Activated B cell treated with CpG ODN at 0.5 μM for 24 hours (primary cell): ENCODE data around the gene CMTM7. TPM values are rescaled to one million over a fixed set of nuclear protein-coding genes. Genes with fewer than 3 reads are reported as not detected.

Source experiments
- ATAC-seq: fragments of 200-7000 bp; cut with Tn5 transposase; one replicate; pipeline ENCODE4 v1.10.0; 2021; ENCODE audit warnings: low read depth, mild to moderate bottlenecking, moderate library complexity
- CTCF ChIA-PET: fragments of 350-600 bp; sonication (Branson Sonifier 250); formaldehyde crosslinking; loops from one replicate; lab custom pipeline; 2021; ENCODE audit warnings: antibody characterized with exemption; lab: Charles Lee
- POLR2A ChIA-PET: fragments of 350-600 bp; sonication (Branson Sonifier 250); formaldehyde crosslinking; loops from one replicate; lab custom pipeline; 2021; ENCODE audit warnings: antibody characterized with exemption; lab: Charles Lee
- DNase-seq: peaks from one replicate; pipeline ENCODE4 v3.0.0; 2022
- H3K27ac Mint-ChIP-seq: one replicate; pipeline ENCODE4 v1.8.0; 2020; ENCODE audit warnings: mixed read lengths
- H3K27me3 Mint-ChIP-seq: one replicate; pipeline ENCODE4 v1.8.0; 2021; ENCODE audit warnings: mixed read lengths
- H3K36me3 Mint-ChIP-seq: one replicate; pipeline ENCODE4 v1.8.0; 2021; ENCODE audit warnings: low read depth, mixed read lengths
- H3K4me1 Mint-ChIP-seq: one replicate; pipeline ENCODE4 v1.8.0; 2021; ENCODE audit warnings: mixed read lengths
- H3K4me3 Mint-ChIP-seq: one replicate; pipeline ENCODE4 v1.8.0; 2020; ENCODE audit warnings: mild to moderate bottlenecking, mixed read lengths
- H3K9me3 Mint-ChIP-seq: one replicate; pipeline ENCODE4 v1.8.0; 2020; ENCODE audit warnings: mixed read lengths
- intact Hi-C: fragments of 100-400 bp; cut with micrococcal nuclease; formaldehyde crosslinking; loops from one replicate; pipeline ENCODE4 v1.15.1; 2024
- total RNA-seq: library from RNA; stranded (reverse); gene quantifications from 2 replicates; pipeline ENCODE4 v1.2.3, GENCODE V29; 2022
- TF ChIP-seq, protein P1 (sequence below): fragments of 200-600 bp; IDR thresholded peaks from one replicate; pipeline ENCODE4 v1.8.0; 2022; ENCODE audit warnings: antibody characterized with exemption, mild to moderate bottlenecking

Gene CMTM7
- total RNA-seq, 1 donor from 2014 or later: 82.1 TPM

DNA sequence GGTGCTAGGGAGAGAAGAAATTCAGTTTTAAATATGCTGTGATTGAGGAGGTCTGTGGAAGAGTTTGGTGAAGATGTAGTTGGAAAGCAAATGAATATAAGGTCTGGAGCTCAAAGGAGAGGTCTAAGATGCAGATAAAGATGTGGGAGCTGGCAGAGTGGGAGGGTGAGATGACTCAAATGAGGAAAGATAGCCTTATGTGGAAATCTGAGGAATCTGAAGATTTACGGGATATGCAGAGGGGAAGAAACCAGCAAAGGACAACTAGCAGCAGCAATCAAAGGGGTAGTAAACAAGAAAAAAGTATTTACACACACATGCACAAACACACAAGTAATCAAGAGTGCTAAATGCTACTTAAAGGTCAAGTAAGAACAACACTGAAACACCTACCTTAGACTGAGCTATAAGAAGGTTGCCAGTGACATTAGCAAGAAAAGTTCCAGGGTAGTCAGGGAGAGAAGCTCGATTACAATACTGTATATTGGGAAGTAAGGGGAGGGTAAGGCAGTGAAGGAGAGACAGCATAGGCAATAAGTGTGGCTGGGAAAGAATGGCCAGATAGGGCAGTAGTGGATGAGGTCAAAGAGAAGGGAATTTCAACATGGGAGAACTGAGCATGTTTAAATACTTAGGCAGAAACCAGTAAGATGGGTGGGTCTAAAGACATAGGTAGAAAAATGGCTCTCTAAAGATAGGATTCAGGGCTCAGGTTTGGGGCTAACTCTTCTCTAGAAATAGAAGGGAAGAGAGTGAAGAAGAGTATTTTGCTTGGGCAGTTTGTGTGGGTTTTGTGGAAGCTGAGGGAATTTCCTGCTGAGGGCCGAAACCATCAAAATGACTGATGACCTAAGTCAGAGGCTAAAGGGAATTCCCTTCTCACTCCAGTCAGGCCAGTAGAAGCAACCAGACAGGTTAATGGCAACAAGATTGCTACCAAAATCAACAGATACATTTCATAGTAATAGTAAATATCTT is 102.1 kb downstream of the CMTM7 start:
- peak; percentile 61 for ATAC-seq
- POLR2A ChIA-PET: interaction anchor here (0.8 to 1.7 kb wide), 5 partner anchors 8 to 102 kb away, joined by 3 to 10 read pairs (median 6); partner anchors contain the start of genes CMTM6 and CMTM7
- CTCF ChIA-PET: interaction anchor here (1.2 to 1.8 kb wide), 4 partner anchors 9 to 26 kb away, joined by 3 to 5 read pairs (median 4); no protein-coding TSS in a partner anchor
- Mint-ChIP-seq H3K4me1 (peaks cover 30% of the 10 kb centered on the region), H3K36me3 (peaks cover 27% of the 10 kb centered on the region), H3K27me3 (no peaks in the 10 kb centered on the region), H3K4me3 (no peak overlapping the region), H3K9me3 (no peaks in the 10 kb centered on the region), H3K27ac (no peak overlapping the region)
- intact Hi-C loops: loop anchor here (1.0 kb wide), 2 partner anchors 9 kb away; partner anchors contain the start of gene CMTM6
- TF ChIP-seq, protein P1, sequence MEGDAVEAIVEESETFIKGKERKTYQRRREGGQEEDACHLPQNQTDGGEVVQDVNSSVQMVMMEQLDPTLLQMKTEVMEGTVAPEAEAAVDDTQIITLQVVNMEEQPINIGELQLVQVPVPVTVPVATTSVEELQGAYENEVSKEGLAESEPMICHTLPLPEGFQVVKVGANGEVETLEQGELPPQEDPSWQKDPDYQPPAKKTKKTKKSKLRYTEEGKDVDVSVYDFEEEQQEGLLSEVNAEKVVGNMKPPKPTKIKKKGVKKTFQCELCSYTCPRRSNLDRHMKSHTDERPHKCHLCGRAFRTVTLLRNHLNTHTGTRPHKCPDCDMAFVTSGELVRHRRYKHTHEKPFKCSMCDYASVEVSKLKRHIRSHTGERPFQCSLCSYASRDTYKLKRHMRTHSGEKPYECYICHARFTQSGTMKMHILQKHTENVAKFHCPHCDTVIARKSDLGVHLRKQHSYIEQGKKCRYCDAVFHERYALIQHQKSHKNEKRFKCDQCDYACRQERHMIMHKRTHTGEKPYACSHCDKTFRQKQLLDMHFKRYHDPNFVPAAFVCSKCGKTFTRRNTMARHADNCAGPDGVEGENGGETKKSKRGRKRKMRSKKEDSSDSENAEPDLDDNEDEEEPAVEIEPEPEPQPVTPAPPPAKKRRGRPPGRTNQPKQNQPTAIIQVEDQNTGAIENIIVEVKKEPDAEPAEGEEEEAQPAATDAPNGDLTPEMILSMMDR: no peak
- no peak for DNase-seq

GRCh38 chr3:32495085-32495484 is 103.4 kb downstream of the CMTM7 start:
- TF ChIP-seq, protein P1: no peak
- intact Hi-C loops: no loop called here
- peaks cover 29% of the 10 kb centered on the region for H3K36me3 Mint-ChIP-seq
- ATAC-seq (no peak), DNase-seq (no peak)
- POLR2A ChIA-PET: interaction anchor here (1.7 kb wide), 1 partner anchor 10 kb away, joined by 10 read pairs; no protein-coding TSS in a partner anchor
- H3K27me3 Mint-ChIP-seq: no peaks in the 10 kb centered on the region
- peaks cover 40% of the 10 kb centered on the region for H3K4me1 Mint-ChIP-seq
- H3K4me3 Mint-ChIP-seq: no peak overlapping the region
- CTCF ChIA-PET: interaction anchor here (1.5 kb wide), 1 partner anchor 120 kb away, joined by 4 read pairs; no protein-coding TSS in a partner anchor
- H3K27ac Mint-ChIP-seq: peak overlapping the region; percentile 68
- no peaks in the 10 kb centered on the region for H3K9me3 Mint-ChIP-seq

GRCh38 chr3:32495609-32496008 is 104.0 kb downstream of the CMTM7 start:
- Mint-ChIP-seq H3K36me3 (peaks cover 32% of the 10 kb centered on the region), H3K4me1 (peaks cover 45% of the 10 kb centered on the region), H3K9me3 (no peaks in the 10 kb centered on the region), H3K27me3 (no peaks in the 10 kb centered on the region), H3K4me3 (peak overlapping the region; percentile 24), H3K27ac (peak overlapping the region; percentile 68)
- DNase-seq (no peak), ATAC-seq (no peak)
- POLR2A ChIA-PET: interaction anchor here (0.6 to 3.0 kb wide), 4 partner anchors 8 to 192 kb away, joined by 3 to 38 read pairs (median 6); no protein-coding TSS in a partner anchor
- TF ChIP-seq, protein P1: no peak
- CTCF ChIA-PET: interaction anchor here (1.5 kb wide), 2 partner anchors 26 to 121 kb away, joined by 4 read pairs; no protein-coding TSS in a partner anchor
- intact Hi-C loops: no loop called here

DNA sequence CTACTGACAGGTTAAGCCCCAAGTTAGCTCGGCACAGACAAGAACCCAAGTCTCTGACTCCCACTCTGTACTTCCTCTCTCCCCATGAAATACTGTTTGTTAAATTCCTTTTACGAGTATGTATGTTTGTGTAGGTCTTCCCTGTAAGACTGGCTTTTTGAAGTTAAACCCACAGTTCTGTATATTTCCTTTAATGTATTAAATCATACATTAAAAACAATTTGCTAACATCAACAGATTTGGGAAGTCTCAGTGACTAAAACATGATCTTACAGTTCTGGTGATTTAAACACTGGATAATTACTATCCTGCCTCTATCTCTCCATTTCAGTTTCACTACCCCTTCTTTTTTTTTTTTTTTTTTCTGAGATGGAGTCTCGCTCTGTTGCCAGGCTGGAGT is 106.6 kb downstream of the CMTM7 start:
- ChIA-PET POLR2A (interaction anchor here (0.7 to 3.0 kb wide), 6 partner anchors 14 to 276 kb away, joined by 4 to 38 read pairs (median 8); no protein-coding TSS in a partner anchor), CTCF (interaction anchor here (2.0 kb wide), 1 partner anchor 30 kb away, joined by 7 read pairs; no protein-coding TSS in a partner anchor)
- peak overlapping the region; percentile 56 for H3K4me3 Mint-ChIP-seq
- peaks cover 59% of the 10 kb centered on the region for H3K4me1 Mint-ChIP-seq
- intact Hi-C loops: no loop called here
- ATAC-seq (no peak), DNase-seq (no peak)
- H3K36me3 Mint-ChIP-seq: peaks cover 43% of the 10 kb centered on the region
- TF ChIP-seq, protein P1: no peak
- H3K27ac Mint-ChIP-seq: peak overlapping the region; percentile 74
- no peaks in the 10 kb centered on the region for H3K9me3 Mint-ChIP-seq
- H3K27me3 Mint-ChIP-seq: no peaks in the 10 kb centered on the region
